AG04450 (cell line): ENCODE results near the gene EHD2. TPM values are rescaled to one million over a fixed set of nuclear protein-coding genes. Genes with fewer than 3 reads are reported as not detected.

Source experiments
- CTCF ChIA-PET: fragments of 300-600, 350-600 bp; formaldehyde crosslinking; extraction: SDS; loops from one replicate; lab custom pipeline; 2022; ENCODE audit warnings: antibody characterized with exemption, inconsistent platforms; lab: Charles Lee
- POLR2A ChIA-PET: fragments of 350-600 bp; formaldehyde crosslinking; extraction: SDS; loops from one replicate; lab custom pipeline; 2021; ENCODE audit warnings: antibody characterized with exemption, inconsistent platforms; lab: Yijun Ruan, JAX
- DNase-seq: peaks from one replicate; pipeline ENCODE4 v3.0.0-alpha.2; 2011; ENCODE audit warnings: low read depth, low spot score
- H3K27ac ChIP-seq: one replicate; pipeline ENCODE4 v1.5.1; 2012; ENCODE audit warnings: low read depth, low read length, control low read depth
- H3K27me3 ChIP-seq: one replicate; pipeline ENCODE4 v1.6.0; 2012; ENCODE audit warnings: low read length; ENCODE audit not compliant: control insufficient read depth, insufficient read depth
- H3K4me3 ChIP-seq: 2 replicates; pipeline ENCODE4 v1.5.1; 2011; ENCODE audit warnings: mild to moderate bottlenecking, low read depth, low read length, control low read depth
- H3K9me3 ChIP-seq: 2 replicates; pipeline ENCODE4 v1.5.1; 2012; ENCODE audit warnings: low read length; ENCODE audit not compliant: control insufficient read depth, insufficient read depth
- polyA plus RNA-seq: library from polyadenylated mRNA; depleted of rRNA; stranded (reverse); fragments of >200 nt; gene quantifications from 2 replicates; pipeline ENCODE4 v1.2.3, GENCODE V29; 2011
- TF ChIP-seq, protein P1 (sequence below): IDR thresholded peaks from 2 replicates; pipeline ENCODE4 v1.5.1; 2011; ENCODE audit warnings: low read depth, low read length, control low read depth, inconsistent platforms

The EHD2 gene
- polyA plus RNA-seq, 1 experiment = 84.0 TPM

- Histone ChIP-seq H3K27ac (no peak overlapping the region), H3K27me3 (no peaks in the 10 kb centered on the region), H3K9me3 (no peaks in the 10 kb centered on the region; the same call in 1 of the 2 replicates), H3K4me3 (no peak overlapping the region)
- DNase-seq = no peak
- ChIA-PET POLR2A (interaction anchor here (0.5 kb wide), 1 partner anchor 170 kb away, joined by 8 read pairs; no protein-coding TSS in a partner anchor), CTCF (no interaction called here)
- TF ChIP-seq, protein P1, sequence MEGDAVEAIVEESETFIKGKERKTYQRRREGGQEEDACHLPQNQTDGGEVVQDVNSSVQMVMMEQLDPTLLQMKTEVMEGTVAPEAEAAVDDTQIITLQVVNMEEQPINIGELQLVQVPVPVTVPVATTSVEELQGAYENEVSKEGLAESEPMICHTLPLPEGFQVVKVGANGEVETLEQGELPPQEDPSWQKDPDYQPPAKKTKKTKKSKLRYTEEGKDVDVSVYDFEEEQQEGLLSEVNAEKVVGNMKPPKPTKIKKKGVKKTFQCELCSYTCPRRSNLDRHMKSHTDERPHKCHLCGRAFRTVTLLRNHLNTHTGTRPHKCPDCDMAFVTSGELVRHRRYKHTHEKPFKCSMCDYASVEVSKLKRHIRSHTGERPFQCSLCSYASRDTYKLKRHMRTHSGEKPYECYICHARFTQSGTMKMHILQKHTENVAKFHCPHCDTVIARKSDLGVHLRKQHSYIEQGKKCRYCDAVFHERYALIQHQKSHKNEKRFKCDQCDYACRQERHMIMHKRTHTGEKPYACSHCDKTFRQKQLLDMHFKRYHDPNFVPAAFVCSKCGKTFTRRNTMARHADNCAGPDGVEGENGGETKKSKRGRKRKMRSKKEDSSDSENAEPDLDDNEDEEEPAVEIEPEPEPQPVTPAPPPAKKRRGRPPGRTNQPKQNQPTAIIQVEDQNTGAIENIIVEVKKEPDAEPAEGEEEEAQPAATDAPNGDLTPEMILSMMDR = no peak
These were observed 37.4 kb upstream of the EHD2 start for GRCh38 chr19:47675859-47676258.

DNA sequence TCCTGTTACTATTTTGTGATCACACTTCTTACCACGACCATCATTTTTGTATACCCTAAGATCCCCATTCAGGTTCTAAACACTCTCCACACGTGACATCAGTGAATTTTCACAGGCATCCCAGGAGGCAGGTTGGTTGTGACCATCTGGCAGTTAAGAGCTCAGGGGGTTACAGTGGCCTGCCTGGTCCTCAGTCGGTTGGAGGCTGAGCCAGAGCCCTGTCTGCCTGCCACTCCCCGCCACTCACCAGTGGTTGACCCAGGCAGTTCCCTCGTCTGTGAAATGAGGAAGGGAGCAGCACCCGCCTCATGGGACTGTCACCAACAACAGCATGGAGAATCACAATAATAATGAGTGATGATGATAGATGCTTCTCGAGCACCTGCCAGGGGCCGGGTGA is 36.4 kb upstream of the EHD2 start:
- POLR2A ChIA-PET = no interaction called here
- Histone ChIP-seq H3K9me3 (no peaks in the 10 kb centered on the region; the same call in 1 of the 2 replicates), H3K4me3 (no peak overlapping the region), H3K27ac (no peak overlapping the region), H3K27me3 (no peaks in the 10 kb centered on the region)
- DNase-seq = no peak
- TF ChIP-seq, protein P1 = no peak
- CTCF ChIA-PET = interaction anchor here (0.6 to 0.8 kb wide), 2 partner anchors 240 to 973 kb away, joined by 4 to 5 read pairs; no protein-coding TSS in a partner anchor

GRCh38 chr19:47679251-47679900 is 33.8 kb upstream of the EHD2 start:
- CTCF ChIA-PET = no interaction called here
- POLR2A ChIA-PET = no interaction called here
- Histone ChIP-seq H3K4me3 (no peak overlapping the region), H3K27me3 (no peaks in the 10 kb centered on the region), H3K27ac (no peak overlapping the region), H3K9me3 (no peaks in the 10 kb centered on the region; the same call in 1 of the 2 replicates)
- no peak for DNase-seq
- TF ChIP-seq, protein P1 = no peak

DNA sequence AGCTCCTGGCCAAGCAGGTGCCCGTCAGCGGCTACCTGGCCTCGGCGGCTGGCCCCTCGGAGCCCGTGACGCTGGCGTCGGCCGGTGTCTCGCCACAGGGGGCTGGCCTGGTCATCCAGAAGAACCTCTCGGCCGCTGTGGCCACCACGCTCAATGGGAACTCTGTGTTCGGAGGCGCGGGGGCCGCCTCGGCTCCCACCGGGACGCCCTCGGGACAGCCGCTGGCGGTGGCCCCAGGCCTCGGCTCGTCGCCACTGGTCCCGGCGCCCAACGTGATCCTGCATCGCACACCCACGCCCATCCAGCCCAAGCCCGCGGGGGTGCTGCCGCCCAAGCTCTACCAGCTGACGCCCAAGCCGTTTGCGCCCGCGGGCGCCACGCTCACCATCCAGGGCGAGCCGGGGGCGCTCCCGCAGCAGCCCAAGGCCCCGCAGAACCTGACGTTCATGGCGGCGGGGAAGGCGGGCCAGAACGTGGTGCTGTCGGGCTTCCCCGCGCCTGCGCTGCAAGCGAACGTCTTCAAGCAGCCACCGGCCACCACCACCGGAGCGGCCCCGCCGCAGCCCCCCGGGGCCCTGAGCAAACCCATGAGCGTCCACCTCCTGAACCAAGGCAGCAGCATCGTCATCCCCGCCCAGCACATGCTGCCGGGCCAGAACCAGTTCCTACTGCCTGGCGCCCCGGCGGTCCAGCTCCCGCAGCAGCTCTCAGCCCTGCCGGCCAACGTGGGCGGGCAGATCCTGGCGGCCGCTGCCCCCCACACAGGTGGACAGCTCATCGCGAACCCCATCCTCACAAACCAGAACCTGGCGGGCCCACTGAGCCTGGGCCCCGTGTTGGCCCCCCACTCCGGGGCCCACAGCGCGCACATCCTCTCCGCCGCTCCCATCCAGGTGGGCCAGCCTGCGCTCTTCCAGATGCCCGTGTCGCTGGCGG is 33.0 kb upstream of the EHD2 start:
- ChIA-PET POLR2A (no interaction called here), CTCF (no interaction called here)
- Histone ChIP-seq H3K27ac (no peak overlapping the region), H3K4me3 (no peak overlapping the region), H3K9me3 (no peaks in the 10 kb centered on the region; the same call in 1 of the 2 replicates), H3K27me3 (no peaks in the 10 kb centered on the region)
- no peak for DNase-seq
- TF ChIP-seq, protein P1 = no peak

DNA sequence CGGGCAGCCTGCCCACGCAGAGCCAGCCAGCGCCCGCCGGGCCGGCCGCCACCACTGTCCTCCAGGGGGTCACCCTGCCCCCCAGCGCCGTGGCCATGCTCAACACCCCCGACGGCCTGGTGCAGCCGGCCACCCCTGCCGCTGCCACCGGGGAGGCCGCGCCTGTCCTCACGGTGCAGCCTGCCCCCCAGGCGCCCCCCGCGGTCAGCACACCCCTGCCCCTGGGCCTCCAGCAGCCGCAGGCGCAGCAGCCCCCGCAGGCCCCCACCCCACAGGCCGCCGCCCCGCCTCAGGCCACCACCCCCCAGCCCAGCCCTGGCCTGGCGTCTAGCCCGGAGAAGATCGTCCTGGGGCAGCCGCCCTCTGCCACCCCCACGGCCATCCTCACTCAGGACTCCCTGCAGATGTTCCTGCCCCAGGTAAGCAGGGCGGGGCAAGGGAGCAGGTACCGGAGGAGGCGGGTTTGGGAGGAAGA is 32.3 kb upstream of the EHD2 start:
- CTCF ChIA-PET = no interaction called here
- Histone ChIP-seq H3K4me3 (no peak overlapping the region), H3K27ac (no peak overlapping the region), H3K27me3 (no peaks in the 10 kb centered on the region), H3K9me3 (no peaks in the 10 kb centered on the region; the same call in 1 of the 2 replicates)
- no peak for DNase-seq
- POLR2A ChIA-PET = no interaction called here
- TF ChIP-seq, protein P1 = no peak
